GM12872 (cell line): ENCODE measurements around the gene RIMS4.
A peak's percentile ranks its signal among the peaks of the same experiment; 100 is the strongest.

ENCODE experiments used
- TF ChIP-seq, protein P1 (sequence below): IDR thresholded peaks from 3 replicates; pipeline ENCODE4 v1.5.1; 2011; ENCODE audit warnings: low read depth, mild to moderate bottlenecking, low read length, moderate library complexity; ENCODE audit not compliant: insufficient read depth

RIMS4 gene

DNA sequence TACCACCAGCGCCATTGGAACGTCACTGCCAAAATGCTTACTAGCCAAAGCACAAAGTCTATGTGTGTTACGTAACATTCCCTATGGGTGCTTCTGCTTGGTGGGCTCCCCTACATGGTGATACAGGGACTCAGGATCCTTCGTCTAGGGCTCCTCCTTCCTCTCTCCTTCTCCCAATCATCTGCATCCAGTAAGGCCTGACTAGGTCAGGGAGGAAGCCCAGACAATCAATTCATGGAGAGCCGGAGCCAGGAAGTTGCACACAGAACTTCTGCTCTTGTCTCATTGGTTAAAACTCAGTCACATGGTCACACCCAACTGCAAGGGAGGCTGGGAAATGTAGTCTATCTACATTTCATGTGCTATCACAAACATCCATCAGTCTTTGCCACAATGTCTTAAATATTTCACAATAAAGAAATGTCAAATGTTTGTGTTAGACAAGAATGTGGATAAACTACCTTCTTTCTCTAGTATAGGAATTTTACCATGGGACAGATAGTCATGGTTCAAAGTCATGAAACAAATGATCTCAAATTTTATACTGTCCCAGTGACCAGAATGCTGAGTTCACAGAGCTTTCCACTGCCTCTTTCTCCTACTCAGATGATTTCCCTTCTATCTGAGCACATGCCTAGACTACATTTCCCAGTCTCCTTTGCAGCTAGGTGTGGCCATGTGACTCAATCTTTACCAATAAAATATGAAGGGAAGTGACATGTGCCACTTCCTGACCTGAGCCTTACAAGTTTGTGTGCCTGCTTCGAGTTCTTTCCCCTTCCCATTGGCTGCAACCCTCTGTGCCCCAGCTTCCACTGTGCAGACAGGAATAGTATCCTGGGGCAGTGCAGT is 74.0 kb downstream of the RIMS4 start:
- TF ChIP-seq, protein P1, sequence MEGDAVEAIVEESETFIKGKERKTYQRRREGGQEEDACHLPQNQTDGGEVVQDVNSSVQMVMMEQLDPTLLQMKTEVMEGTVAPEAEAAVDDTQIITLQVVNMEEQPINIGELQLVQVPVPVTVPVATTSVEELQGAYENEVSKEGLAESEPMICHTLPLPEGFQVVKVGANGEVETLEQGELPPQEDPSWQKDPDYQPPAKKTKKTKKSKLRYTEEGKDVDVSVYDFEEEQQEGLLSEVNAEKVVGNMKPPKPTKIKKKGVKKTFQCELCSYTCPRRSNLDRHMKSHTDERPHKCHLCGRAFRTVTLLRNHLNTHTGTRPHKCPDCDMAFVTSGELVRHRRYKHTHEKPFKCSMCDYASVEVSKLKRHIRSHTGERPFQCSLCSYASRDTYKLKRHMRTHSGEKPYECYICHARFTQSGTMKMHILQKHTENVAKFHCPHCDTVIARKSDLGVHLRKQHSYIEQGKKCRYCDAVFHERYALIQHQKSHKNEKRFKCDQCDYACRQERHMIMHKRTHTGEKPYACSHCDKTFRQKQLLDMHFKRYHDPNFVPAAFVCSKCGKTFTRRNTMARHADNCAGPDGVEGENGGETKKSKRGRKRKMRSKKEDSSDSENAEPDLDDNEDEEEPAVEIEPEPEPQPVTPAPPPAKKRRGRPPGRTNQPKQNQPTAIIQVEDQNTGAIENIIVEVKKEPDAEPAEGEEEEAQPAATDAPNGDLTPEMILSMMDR, result no peak

DNA sequence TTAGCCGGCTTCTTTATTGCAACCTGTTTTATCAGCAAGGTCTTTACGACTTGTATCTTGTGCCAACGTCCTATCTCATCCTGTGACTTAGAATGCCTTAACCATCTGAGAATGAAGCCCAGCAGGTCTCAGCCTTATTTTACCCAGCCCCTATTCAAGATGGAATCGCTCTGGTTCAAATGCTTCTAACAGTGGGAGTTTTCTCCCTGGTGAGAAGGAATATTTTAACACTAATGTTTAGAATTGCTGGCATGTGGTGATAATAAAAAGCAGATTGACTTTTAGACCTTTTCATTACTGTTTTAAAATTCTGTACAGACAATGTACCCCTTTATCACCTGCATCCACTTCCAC is 74.6 kb downstream of the RIMS4 start:
- TF ChIP-seq, protein P1, result no peak

DNA sequence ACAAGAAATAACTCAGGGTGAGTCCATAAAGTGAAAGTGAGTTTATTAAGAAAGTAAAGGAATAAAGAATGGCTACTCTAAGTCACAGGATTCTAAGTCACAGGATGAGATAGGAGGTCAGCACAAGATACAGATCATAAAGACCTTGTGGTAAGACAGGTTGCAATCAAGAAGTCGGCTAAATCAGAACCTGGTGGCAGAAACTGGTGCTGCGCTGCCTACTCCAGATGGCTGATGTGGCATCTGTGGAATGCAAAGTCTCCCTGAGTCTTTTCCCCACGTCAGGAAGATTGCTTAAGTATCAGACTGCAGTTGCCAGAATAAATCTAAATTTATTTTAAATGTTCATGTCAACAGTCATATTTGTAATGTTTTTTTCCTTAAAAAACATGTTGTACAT is 75.4 kb downstream of the RIMS4 start:
- TF ChIP-seq, protein P1, result peak; percentile 22; the same call in 1 of the 3 replicates

DNA sequence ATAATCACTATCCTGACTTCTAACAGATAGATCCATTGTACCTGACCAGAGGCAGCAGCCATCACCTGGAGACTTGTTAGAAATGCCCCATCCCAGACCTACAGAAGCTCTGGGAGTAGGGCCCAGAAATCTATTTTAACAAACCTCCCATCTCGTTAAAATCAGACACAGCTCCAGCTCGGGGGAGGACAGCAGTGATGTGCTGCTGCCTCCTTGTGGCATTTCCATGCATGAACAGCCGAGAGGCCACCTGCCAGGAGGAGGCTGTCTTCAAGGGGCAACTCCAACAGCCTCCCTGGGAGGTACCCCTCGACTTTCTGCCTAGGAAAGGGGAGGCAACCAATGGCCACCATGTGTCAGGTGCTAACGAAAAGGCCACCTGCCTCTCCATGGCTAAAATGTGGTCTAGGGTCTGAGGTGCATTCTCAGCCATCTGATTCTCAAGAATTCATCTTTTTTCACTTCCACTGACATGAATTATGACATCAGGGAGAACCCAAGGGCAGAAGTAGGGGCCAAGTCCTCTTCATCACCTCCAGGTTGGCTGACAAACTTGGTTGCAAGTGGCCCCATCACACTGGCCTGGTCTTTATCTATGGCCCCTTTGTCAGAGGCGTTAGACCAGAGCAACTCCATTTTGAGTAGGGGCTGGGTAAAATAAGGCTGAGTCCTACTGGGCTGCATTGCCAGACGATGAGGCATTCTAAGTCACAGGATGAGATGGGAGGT is 76.8 kb downstream of the RIMS4 start:
- TF ChIP-seq, protein P1, result peak; percentile 88

DNA sequence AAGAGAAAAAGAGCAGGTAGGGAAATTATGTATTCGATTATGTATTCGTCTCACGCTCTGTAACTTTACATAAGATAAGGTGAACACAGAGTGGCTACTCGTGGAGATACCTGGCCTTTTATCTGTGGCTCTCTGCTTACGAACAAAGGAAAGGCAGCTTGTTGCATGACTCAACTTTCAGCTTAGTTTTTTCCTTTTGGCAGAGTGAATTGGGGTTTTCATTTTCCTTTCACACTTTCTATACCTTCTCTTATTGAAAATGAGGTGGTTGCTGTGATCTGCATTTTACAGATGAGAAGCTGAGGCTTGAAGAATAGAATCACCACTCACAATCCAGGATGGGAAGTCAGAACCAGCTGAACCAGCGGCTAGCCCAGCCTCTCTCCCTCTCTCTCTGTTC is 78.0 kb downstream of the RIMS4 start:
- TF ChIP-seq, protein P1, result no peak

DNA sequence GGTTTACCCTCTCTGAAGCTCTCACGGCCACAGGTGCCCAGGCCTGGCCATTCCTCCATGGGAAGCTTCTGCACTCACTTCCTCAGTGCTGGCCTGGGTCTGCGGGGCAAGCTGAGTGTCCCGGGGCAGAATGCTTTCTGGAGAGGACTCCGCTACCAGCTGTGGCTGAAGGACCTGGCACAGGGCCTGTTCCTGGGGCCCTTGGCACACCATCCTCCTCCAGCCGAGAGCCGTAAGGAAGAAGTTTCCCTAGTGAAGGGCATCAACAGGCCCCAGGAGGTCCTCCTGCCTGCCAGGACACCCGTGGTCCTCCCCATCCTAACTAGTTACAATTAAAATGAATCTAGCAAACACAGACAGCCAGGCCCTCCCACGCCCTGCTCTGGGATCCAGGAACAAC is 78.7 kb downstream of the RIMS4 start:
- TF ChIP-seq, protein P1, result no peak

DNA sequence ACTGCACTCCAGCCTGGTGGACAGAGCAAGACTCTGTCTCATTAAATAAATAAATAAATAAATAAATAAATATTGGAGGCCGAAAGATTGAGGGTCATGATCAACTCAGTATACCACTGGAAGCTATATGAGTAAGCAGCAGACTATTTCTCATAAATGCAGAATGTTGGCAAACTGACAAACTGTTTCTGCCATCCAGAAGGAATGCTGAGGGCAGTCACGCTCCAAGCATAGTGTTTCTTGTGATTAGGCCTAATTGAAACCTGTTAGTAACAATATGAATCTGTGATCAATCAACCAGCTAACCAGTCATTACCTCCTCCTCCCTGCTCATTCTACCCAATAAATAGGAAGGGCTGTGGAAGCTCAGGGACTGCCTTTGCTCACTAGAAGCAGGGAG is 79.9 kb downstream of the RIMS4 start:
- TF ChIP-seq, protein P1, result no peak
